Coronary artery (tissue), 2 donors: ENCODE results near the gene DQX1.

Experiments used
- DNase-seq: peaks from one replicate; pipeline ENCODE4 v3.0.0-alpha.2; 2017; ENCODE audit warnings: low spot score
- H3K27ac ChIP-seq, 2 donors: fragments of 200-600 bp; sonication (generic); one replicate each; pipeline ENCODE4 v1.5.1; 2016 to 2019
- H3K4me3 ChIP-seq: fragments of 200-600 bp; sonication (generic); 2 replicates; pipeline ENCODE4 v1.5.1; 2016; ENCODE audit warnings: mild to moderate bottlenecking, moderate library complexity
- CTCF ChIP-seq: fragments of 200-600 bp; sonication (generic); IDR thresholded peaks from one replicate; pipeline ENCODE4 v1.5.1; 2019; ENCODE audit warnings: antibody characterized with exemption

Gene DQX1

GRCh38 chr2:74514368-74515270 lies 11.4 kb downstream of the DQX1 start, which contains the start of gene TLX2:
Gene TLX2 (plus strand): TSS chr2:74514450. CDS start chr2:74514807, 357 bp downstream.
- Histone ChIP-seq H3K4me3 (peak within 1 kb of the TSS; percentile 62), H3K27ac (no peak within 1 kb of the TSS)
- no peak for DNase-seq
- no peak for TF ChIP-seq CTCF

GRCh38 chr2:74513605-74514367 lies 12.2 kb downstream of the DQX1 start:
- H3K27ac ChIP-seq: no peak overlapping the region
- H3K4me3 ChIP-seq: peak overlapping the region; percentile 35
- no peak for TF ChIP-seq CTCF
- DNase-seq: no peak

DNA sequence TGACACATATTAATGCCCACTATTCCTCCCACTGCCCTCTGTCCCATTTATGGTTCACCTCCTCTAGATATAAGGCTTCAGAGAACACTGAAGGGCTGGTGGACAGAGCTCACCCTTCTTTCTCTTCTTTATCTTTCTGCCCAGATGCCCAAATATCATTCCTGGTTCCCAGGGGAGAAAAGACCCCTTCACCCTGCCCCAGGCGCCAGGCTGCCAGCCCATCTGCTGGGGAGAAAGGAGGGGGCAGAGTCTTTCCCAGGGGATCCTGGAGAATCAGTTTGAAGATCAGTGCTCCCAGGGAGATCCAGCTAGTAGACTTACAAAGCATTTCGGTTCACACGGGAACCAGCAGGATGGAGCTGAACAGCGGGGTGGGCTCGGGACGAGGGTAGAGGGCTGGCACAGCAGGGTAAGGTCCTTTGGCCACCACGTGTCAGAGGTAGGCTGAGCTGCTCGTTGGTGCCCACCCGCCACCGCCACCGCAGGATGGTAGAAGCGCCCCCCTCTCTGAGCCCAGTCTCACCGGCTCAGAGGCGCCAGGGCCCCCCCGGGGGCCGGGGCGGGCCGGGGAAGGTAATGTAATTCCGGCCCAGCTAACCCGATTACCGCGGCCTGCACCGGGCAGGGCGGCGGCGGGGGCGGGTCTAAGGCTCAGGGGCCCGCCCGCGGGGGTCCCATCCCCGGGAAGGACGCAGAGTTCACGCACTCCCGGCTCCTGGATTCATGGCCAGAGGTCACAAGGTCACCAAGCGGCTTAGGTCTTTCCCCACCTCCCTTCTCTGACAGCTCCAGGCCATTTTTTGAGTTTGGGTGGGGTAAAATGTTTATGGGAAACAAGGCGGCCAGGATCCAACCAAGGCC lies 13.1 kb downstream of the DQX1 start:
- Histone ChIP-seq H3K4me3 (no peak overlapping the region), H3K27ac (no peak overlapping the region)
- TF ChIP-seq CTCF: no peak
- DNase-seq: no peak

- no peak for DNase-seq
- TF ChIP-seq CTCF: no peak
- Histone ChIP-seq H3K4me3 (no peak overlapping the region), H3K27ac (no peak overlapping the region)
Measured at GRCh38 chr2:74511104-74511989, 14.7 kb downstream of the DQX1 start.

DNA sequence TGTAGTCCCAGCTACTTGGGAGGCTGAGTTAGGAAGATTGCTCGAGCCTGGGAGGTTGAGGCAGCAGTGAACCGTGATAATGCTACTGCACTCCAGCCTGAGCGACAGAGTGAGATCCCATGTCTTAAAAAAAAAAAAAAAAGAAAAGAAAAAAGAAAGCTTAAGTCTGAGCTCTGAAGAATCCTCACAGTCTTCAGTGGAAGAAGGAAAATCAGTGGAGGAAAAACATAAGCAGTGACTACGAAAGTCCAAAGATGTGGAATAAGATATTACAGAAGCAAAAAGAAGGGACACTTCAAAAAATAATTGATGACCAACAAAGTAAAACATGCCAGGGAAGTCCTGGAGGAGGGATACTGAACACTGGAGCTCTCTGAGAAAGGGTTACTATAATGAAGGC lies 15.8 kb downstream of the DQX1 start:
- no peak for DNase-seq
- H3K4me3 ChIP-seq: no peak overlapping the region
- no peak overlapping the region for H3K27ac ChIP-seq
- no peak for TF ChIP-seq CTCF
